Thyroid gland (tissue), 4 donors: ENCODE measurements around the gene TMEM167B.

Source experiments
- POLR2A ChIP-seq, 2 donors: fragments of 450-650 bp; IDR thresholded peaks; one replicate each; pipeline ENCODE4 v1.6.1; 2017; ENCODE audit warnings: antibody characterized with exemption in 2 of 2, mild to moderate bottlenecking in 2 of 2, moderate library complexity in 1 of 2
- TF ChIP-seq, protein P1 (sequence below), 6 experiments: fragments of 200-600 bp in 3 of 6; fragments of 450-650 bp in 3 of 6; sonication (generic) in 3 of 6; IDR thresholded peaks; one replicate each; pipeline ENCODE4 v1.5.1; 2016 to 2019; ENCODE audit warnings: antibody characterized with exemption in 6 of 6, mild to moderate bottlenecking in 2 of 6, inconsistent platforms in 1 of 6, moderate library complexity in 1 of 6

DNA sequence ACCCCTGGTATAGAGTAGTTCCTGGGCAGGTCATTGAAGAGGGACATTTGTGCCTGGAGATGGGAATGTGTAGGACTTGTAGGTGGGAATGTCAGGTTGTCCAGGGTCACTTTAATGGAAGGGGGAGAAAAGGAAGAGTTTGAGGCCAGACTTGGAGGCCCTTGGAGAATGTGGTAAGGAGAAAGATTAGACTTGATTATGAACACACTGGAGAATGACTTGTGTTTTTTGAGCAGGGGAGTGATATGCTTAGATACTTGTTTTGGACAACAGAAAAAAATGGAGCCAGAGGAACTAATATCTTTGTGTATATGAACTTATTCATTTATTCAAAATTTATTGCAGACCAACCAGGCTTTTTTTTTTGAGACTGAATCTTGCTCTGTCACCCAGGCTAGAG, 41.2 kb downstream of the TMEM167B start:
- TF ChIP-seq POLR2A (IDR thresholded peaks at IDR 0.05) = no peak
- TF ChIP-seq, protein P1, sequence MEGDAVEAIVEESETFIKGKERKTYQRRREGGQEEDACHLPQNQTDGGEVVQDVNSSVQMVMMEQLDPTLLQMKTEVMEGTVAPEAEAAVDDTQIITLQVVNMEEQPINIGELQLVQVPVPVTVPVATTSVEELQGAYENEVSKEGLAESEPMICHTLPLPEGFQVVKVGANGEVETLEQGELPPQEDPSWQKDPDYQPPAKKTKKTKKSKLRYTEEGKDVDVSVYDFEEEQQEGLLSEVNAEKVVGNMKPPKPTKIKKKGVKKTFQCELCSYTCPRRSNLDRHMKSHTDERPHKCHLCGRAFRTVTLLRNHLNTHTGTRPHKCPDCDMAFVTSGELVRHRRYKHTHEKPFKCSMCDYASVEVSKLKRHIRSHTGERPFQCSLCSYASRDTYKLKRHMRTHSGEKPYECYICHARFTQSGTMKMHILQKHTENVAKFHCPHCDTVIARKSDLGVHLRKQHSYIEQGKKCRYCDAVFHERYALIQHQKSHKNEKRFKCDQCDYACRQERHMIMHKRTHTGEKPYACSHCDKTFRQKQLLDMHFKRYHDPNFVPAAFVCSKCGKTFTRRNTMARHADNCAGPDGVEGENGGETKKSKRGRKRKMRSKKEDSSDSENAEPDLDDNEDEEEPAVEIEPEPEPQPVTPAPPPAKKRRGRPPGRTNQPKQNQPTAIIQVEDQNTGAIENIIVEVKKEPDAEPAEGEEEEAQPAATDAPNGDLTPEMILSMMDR (IDR thresholded peaks at IDR 0.05) = no peak
